Measurements from ENCODE around the gene SEC11A.
"Not testable (repeated sequence)": the region's sequence is repeated elsewhere in the genome, so short reads cannot be mapped to it uniquely, and the experiment has no call there.

Gene SEC11A

DNA sequence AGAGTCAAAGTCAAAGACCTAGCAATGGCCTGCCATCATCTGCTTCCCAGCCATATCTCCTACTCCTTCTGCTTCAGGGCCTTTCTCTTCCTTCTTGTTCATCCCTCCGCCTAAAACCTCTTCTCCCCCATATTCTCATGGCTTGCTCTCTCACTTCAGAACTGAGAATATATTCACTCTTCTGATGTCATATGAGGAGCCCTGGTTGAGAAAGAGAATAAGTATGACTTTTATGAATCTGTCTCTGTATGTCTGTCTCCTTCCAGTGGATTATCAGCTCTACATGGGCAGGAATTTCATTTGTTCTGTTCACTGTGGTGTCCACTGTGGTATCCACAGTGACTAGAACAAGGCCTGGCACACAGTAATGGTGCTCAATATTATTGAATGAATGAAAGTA lies 44.3 kb upstream of the SEC11A start:
- Histone ChIP-seq H4K20me1 (ENCODE audit: insufficient read depth, low read length) (peaks cover 65% of the 10 kb centered on the region), H3K27me3 (ENCODE audit: insufficient read depth, low read length, poor library complexity) (no peaks in the 10 kb centered on the region), H3K4me1 (ENCODE audit: insufficient read depth, low read length) (0 out of 2 replicates have a peak, but pooled peaks cover 3% of the 10 kb centered on the region), H3K4me2 (ENCODE audit: insufficient read depth, low read length) (no peak overlapping the region), H3K79me2 (ENCODE audit: insufficient read depth, low read length) (peaks cover 97% of the 10 kb centered on the region), H3K9ac (ENCODE audit: low read depth, low read length) (no peak overlapping the region), H3K36me3 (ENCODE audit: insufficient read depth, low read length) (peaks cover 11% of the 10 kb centered on the region; the same call in 1 of the 2 replicates), H3K27ac (ENCODE audit: low read length) (no peak overlapping the region), H3K4me3 (ENCODE audit: low read depth in 1 of 2, low read length in 2 of 2) (no peak overlapping the region), H3K9me3 (ENCODE audit: insufficient read depth, low read length, severe bottlenecking) (no peaks in the 10 kb centered on the region), H2AFZ (ENCODE audit: low read depth, low read length) (no peak overlapping the region)
- no peak for DNase-seq
- TF ChIP-seq EZH2 (IDR thresholded peaks at IDR 0.05; ENCODE audit: borderline replicate concordance, low read depth, low read length, severe bottlenecking) = no peak
- TF ChIP-seq, protein P1, sequence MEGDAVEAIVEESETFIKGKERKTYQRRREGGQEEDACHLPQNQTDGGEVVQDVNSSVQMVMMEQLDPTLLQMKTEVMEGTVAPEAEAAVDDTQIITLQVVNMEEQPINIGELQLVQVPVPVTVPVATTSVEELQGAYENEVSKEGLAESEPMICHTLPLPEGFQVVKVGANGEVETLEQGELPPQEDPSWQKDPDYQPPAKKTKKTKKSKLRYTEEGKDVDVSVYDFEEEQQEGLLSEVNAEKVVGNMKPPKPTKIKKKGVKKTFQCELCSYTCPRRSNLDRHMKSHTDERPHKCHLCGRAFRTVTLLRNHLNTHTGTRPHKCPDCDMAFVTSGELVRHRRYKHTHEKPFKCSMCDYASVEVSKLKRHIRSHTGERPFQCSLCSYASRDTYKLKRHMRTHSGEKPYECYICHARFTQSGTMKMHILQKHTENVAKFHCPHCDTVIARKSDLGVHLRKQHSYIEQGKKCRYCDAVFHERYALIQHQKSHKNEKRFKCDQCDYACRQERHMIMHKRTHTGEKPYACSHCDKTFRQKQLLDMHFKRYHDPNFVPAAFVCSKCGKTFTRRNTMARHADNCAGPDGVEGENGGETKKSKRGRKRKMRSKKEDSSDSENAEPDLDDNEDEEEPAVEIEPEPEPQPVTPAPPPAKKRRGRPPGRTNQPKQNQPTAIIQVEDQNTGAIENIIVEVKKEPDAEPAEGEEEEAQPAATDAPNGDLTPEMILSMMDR (IDR thresholded peaks at IDR 0.05; ENCODE audit: borderline replicate concordance, extremely low read depth, low read length, poor library complexity, severe bottlenecking) = no peak
- ATAC-seq (ENCODE audit: insufficient read depth, low read depth) = no peak

DNA sequence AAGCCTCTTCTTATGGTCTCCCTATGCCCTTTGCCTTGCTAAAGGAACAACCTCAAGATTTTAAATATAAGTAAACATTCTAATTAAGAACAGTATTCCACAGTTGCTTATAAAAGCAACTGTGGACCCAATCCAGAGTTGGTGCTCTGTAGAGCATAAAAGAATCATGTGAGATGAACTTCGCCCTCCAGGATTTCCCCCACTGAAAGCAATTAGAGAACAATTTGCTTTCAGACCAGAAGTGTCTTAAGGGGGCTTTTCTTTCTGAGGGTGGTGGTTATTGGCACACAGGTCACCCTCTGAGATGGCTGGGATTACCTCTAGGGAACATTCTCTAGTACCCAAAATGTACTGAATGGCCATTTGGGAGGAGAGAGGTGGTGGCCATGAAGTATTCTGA lies 43.1 kb upstream of the SEC11A start:
- Histone ChIP-seq H3K36me3 (ENCODE audit: insufficient read depth, low read length) (peaks cover 2% of the 10 kb centered on the region; the same call in 1 of the 2 replicates), H3K9ac (ENCODE audit: low read depth, low read length) (no peak overlapping the region), H3K9me3 (ENCODE audit: insufficient read depth, low read length, severe bottlenecking) (no peaks in the 10 kb centered on the region), H3K79me2 (ENCODE audit: insufficient read depth, low read length) (peaks cover 97% of the 10 kb centered on the region), H3K4me1 (ENCODE audit: insufficient read depth, low read length) (0 out of 2 replicates have a peak, but pooled peaks cover 3% of the 10 kb centered on the region), H3K27me3 (ENCODE audit: insufficient read depth, low read length, poor library complexity) (no peaks in the 10 kb centered on the region), H3K4me2 (ENCODE audit: insufficient read depth, low read length) (no peak overlapping the region), H2AFZ (ENCODE audit: low read depth, low read length) (no peak overlapping the region), H4K20me1 (ENCODE audit: insufficient read depth, low read length) (peaks cover 58% of the 10 kb centered on the region), H3K4me3 (ENCODE audit: low read depth in 1 of 2, low read length in 2 of 2) (no peak overlapping the region), H3K27ac (ENCODE audit: low read length) (no peak overlapping the region)
- no peak for TF ChIP-seq EZH2 (IDR thresholded peaks at IDR 0.05; ENCODE audit: borderline replicate concordance, low read depth, low read length, severe bottlenecking)
- TF ChIP-seq, protein P1 (IDR thresholded peaks at IDR 0.05; ENCODE audit: borderline replicate concordance, extremely low read depth, low read length, poor library complexity, severe bottlenecking) = no peak
- ATAC-seq (ENCODE audit: insufficient read depth, low read depth) = no peak
- no peak for DNase-seq

DNA sequence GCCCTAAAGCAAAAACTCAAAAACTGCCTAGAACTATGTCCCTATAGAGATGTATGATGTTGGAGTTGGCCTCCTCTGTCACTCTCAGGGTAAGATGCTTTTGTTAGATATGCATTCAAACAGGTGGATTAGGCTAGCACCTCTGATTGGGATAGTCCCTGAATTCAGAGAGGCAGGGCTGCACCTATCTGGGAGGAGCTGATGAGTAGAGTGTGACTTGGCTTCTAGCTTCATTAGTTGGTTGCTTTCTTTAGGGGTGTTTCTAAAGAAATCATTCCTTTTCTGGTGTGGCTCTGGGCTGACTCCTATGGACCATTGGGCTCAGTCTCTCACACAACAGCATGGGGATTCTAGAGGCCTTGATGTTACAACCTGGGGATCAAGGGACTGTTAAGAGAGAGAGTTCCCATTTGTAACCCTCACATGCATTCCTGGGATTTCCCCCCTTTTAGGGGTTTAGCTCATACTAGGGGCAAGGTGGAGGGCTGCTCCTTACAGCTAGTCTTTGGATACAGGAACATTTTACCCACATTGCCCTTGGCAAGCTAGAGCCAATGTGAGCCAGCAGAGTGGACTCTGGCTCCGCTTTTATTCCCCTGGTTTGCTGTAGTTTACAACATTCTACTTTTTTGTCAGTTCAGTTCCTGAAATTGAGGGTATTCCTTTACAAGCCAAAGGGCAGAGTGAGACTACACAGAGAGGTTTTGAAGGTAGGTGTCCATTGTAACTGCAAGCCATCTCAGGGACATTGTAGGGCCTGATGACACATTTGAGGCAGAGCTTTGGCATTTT lies 40.0 kb upstream of the SEC11A start:
- Histone ChIP-seq H3K4me2 (ENCODE audit: insufficient read depth, low read length) (no peak overlapping the region), H3K4me3 (ENCODE audit: low read depth in 1 of 2, low read length in 2 of 2) (no peak overlapping the region), H3K27ac (ENCODE audit: low read length) (no peak overlapping the region), H3K36me3 (ENCODE audit: insufficient read depth, low read length) (no peaks in the 10 kb centered on the region; the same call in 1 of the 2 replicates), H3K4me1 (ENCODE audit: insufficient read depth, low read length) (peaks cover 5% of the 10 kb centered on the region), H4K20me1 (ENCODE audit: insufficient read depth, low read length) (peaks cover 48% of the 10 kb centered on the region), H3K79me2 (ENCODE audit: insufficient read depth, low read length) (peaks cover 97% of the 10 kb centered on the region), H3K9ac (ENCODE audit: low read depth, low read length) (no peak overlapping the region), H2AFZ (ENCODE audit: low read depth, low read length) (no peak overlapping the region), H3K9me3 (ENCODE audit: insufficient read depth, low read length, severe bottlenecking) (no peaks in the 10 kb centered on the region), H3K27me3 (ENCODE audit: insufficient read depth, low read length, poor library complexity) (no peaks in the 10 kb centered on the region)
- TF ChIP-seq, protein P1 (IDR thresholded peaks at IDR 0.05; ENCODE audit: borderline replicate concordance, extremely low read depth, low read length, poor library complexity, severe bottlenecking) = no peak
- no peak for TF ChIP-seq EZH2 (IDR thresholded peaks at IDR 0.05; ENCODE audit: borderline replicate concordance, low read depth, low read length, severe bottlenecking)
- no peak for DNase-seq
- no peak for ATAC-seq (ENCODE audit: insufficient read depth, low read depth)

- not testable (repeated sequence) for H3K9ac ChIP-seq (ENCODE audit: low read depth, low read length); H3K36me3 ChIP-seq (ENCODE audit: insufficient read depth, low read length); H3K9me3 ChIP-seq (ENCODE audit: insufficient read depth, low read length, severe bottlenecking); H2AFZ ChIP-seq (ENCODE audit: low read depth, low read length); DNase-seq; ATAC-seq (ENCODE audit: insufficient read depth, low read depth); H3K4me2 ChIP-seq (ENCODE audit: insufficient read depth, low read length); H3K27me3 ChIP-seq (ENCODE audit: insufficient read depth, low read length, poor library complexity); H3K27ac ChIP-seq (ENCODE audit: low read length); H3K4me3 ChIP-seq (ENCODE audit: low read depth in 1 of 2, low read length in 2 of 2)
- Histone ChIP-seq H4K20me1 (ENCODE audit: insufficient read depth, low read length) (peaks cover 41% of the 10 kb centered on the region), H3K4me1 (ENCODE audit: insufficient read depth, low read length) (peaks cover 13% of the 10 kb centered on the region), H3K79me2 (ENCODE audit: insufficient read depth, low read length) (peaks cover 97% of the 10 kb centered on the region)
Observed at GRCh38 chr15:84754889-84755288, 39.0 kb upstream of the SEC11A start.
